GM21737 (cell line): ENCODE results near the gene CELSR1.
"Not testable (repeated sequence)": the region's sequence is repeated elsewhere in the genome, so short reads cannot be mapped to it uniquely, and the experiment has no call there.

Experiments
- ATAC-seq: cut with Tn5 transposase; IDR thresholded peaks from one replicate; pipeline ENCODE4 v1.9.1; 2021; ENCODE audit warnings: mild to moderate bottlenecking, moderate library complexity; ENCODE audit not compliant: unreplicated experiment

The CELSR1 gene

DNA sequence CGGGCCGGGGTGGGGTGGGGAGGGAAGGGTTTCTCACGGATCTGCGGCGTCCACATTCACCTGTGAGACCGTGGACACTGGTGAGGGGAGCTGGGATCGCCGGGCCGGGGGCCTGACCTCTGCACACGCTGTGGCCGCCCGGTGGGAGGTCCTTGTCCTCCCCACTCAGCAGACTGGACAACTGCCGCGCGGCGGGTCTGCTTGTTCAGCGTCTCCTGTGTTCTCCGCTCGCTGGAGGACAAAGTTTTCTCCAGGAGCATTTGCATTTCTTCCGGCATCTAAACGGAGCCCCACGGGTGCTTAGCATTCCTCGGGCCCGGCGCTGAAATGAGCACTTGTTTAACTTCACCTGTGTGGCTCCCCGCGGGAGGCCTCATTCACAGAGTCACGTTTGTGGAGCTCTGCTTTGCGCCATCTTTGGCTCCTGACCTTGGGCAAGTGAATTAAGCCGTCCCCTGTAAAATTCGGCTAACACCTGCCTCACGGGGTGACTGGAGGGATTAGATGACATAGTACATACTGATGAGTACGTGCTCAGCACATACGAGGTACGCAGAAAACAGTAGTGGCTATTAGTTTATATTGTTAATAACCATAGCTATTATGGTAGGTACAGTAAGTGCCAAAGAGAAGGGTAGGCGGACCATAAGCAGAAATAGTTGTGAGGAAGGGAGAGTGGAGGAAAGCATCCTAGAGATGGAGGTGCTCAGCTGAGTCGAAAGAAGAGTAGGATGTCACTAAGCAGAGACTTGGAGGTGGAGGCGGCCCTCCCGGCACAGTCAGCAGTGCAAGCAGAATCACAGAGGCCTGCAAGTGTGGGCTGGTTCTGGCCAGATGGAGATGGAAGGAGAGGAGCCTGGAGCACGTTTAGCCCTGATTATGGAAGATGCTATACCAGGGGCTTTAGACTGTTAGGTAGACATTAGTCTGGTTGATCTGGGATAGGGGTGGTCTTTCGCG lies 201.0 kb downstream of the CELSR1 start:
- ATAC-seq: peak; percentile 25

DNA sequence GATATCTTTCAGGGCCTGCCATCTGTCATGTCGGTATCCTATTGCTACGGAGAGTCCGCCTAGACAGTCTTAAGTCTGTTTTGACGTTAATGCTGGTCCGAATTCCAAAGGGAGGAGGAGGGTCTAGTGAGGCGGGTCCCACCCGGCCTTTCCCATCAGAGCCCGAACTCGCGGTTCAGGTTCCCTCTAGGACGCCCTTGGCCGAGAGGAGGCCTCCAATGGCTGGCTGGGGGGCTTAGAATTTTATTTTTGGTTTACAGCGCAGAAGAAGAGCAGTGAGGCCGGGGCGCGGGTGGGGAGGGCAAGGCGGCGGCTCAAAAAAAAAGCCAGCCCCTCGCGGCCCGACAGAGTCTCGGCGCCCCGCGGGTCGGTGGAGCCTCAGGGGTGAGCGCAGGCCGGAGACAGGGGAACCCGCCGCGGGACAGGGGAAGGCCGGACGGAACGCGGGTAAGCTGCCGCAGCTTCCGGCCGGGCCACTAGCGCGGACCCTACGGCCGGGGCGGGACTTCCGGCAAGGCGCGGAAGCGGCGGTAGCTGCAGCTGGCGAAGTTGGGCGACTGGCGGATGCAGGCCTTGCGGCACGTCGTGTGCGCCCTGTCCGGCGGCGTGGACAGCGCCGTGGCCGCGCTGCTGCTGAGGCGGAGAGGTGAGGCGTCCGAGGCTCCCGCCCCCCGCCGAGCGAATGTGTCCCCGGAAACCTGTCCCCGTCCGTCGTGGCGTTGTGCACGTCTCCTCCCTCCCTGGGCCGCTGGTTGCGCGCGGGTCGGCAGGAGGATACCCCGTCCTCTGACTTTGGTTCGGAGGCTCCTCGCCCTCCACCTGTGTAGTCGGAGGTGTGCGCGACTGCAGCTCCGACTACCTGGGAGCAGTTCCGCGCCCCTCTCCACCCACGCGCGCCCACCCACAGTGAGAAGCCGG lies 202.0 kb downstream of the CELSR1 start, which contains the start of gene TRMU:
TRMU (plus strand) TSS at position 514 of the 918 bp plus-strand sequence; CDS start at position 565, 51 bp downstream.
- peak; percentile 77 for ATAC-seq

DNA sequence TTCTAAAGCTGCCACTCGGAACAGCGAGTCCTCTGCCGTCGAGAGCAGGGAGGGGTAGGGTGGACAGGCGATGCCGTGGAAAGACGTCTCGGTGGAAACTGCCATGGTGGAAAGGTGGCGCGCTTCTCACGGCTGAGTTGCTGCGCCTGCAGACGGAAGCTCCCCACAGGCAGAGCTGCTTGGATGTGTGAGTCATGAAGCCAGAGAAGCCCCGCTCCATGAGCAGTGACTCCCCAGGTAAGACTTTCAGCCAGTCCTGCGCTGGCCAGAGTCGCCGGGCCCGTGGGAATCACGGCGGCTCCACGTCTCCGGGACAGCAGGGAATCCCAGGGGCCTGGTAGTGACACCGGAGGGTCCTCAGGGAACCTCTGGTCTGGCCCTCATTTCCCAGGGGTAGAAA lies 205.9 kb downstream of the CELSR1 start:
- ATAC-seq: no peak

DNA sequence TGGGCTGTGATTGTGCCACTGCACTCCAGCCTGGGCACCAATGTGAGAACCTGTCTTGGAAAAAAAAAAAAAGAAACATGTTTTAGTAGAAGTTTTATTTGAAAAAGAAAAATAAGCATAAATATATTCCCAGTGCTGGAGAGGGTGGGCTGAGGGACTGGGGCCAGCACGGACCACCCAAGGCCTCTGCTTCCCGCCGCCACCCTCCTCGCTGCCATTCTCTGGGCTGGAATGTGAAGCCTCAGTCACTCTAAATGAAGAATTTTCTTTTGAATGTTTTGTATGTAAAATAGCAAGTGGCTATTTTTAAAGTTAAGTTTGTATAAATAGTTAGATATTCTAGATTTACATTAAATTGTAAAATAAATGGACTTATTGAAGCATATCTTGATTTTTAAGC lies 207.0 kb downstream of the CELSR1 start:
- ATAC-seq: no peak

DNA sequence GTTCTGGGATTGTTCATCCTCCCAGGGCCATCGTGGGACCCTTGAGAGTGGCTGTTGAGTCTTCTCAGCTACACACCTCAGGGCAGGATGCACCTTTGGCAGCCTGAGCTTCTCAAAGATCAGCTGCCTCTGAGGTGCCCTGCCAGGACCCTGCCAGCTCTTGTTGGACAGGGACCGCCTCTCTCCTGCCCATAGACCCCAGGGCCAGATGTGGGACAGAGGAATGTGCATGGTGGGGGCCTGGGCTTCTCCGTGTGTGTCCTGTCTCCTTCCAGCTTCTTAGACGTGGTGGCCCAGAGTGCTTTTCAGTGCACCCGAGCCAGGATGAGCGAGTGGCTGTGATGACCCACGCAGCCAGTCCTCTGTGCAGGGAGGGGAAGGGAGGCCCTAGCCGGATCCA lies 207.8 kb downstream of the CELSR1 start:
- no peak for ATAC-seq

DNA sequence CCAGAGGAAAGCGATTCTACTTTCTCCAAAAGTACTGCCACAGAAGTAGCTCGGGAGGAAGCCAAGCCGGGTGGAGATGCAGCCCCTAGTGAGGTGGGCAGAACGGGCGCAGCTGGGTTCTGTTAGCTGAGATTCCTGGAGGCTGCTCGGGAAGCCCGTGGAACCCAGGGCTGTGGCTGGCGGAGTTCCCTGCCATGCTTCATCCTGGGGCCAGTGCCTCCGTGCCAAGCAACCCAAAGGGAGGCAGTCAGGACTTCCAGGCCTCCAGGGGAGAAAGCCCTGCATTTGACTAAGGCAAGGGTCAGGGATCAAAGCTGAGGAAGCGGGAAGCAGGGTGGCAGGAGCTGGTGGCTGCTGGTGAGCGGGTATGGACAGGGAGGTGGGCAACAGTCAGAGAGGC lies 208.6 kb downstream of the CELSR1 start:
- ATAC-seq: no peak

DNA sequence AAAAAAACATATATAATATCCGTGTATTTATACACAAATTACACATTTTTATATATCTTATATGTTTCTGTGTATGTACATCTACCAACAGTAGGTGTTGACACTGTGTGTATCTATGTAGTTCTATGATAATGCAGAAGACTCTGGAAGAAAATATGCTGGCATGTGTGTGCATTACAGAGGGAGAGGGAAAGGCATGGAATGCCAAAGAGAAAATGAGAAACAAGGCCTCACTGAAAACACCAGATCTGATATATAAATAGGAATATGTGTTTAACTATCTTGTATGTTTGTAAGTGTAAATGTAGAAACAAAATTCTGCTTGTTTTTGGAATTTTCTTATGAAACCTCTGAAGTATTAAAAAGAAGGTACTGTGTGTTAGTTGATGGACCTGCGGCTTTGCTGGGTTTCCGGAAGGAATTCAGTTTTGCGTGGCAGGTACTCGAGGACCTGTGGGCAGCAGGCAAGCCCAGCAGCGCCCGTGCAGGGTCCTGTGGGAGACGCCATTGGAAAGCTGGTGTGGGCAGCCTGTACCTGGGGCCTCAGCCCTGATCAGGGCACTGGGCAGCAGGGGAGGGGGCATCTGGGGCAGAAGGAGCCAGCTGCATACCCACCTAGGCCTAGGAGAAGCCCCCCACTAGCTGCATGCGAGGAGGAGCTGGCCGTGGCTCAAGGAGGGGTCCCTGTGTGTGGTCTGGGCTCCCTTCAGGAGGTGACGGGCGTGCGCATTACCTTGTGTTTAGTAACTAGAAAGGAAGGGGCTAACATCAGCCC lies 209.5 kb downstream of the CELSR1 start:
- ATAC-seq: no peak

DNA sequence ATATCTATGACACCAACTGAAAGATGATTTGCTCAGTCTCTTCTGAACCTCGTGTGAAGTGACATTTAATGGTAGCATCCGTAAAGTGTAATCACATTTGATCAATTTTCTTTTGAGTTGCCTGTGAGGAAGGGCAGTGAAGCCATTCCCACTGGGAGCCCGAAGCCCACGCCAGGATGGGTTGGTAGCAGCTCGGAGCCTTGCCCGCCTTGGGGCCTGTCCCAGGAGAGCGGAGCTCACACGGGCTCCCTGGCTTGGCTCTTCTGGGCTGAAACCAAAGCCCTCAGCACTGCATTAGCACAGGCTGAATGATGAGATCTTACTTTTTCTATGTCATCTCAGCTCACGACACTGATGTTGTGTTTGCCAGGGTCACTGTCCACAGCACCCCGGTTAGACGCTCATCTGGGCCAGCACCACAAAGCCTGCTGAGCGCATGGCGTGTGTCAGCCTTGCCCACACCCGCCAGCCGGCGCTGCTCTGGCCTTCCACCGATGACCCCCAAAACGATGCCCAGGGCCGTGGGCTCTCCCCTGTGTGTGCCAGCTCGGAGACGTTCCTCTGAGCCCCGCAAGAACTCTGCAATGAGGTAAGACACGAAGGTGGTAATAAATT lies 211.2 kb downstream of the CELSR1 start:
- ATAC-seq: no peak

DNA sequence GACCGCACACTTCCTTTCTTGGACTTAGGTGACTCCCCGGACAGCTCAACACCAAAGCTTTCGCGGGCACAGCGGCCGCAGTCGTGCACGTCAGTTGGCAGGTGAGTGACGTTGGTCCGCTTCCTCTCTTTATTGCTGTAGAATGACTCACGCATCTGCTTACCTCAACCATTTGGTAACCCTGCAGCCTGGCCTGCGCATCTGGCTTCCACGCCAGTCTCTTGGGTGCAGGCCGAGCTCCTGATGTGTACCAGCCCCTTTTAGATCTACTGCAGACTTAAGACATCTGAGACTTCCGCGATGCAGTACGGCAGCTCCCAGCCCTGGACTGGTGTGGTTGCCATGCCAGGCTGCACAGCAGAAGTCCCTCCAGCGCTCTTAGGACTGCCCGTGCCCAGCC lies 214.3 kb downstream of the CELSR1 start:
- no peak for ATAC-seq

DNA sequence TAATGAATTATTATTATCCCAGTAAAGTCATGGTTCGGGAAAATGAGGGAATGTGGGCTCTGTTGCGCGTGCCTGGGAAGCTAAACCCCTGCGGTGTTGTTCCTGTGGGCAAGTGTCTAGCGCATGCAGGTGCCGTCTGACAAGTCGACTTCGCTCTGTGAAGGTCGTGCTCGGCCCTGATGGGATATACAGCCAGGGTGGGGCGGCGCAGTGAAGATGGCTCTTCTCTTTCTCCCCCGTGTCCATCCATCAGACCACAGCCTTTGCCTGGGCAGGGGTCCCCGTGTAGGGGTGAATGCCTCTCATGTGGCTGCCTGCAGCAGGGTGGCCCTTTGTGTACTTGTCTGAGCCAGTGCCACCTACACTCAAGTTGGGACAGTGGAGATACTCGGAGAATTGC lies 214.7 kb downstream of the CELSR1 start:
- ATAC-seq: no peak

DNA sequence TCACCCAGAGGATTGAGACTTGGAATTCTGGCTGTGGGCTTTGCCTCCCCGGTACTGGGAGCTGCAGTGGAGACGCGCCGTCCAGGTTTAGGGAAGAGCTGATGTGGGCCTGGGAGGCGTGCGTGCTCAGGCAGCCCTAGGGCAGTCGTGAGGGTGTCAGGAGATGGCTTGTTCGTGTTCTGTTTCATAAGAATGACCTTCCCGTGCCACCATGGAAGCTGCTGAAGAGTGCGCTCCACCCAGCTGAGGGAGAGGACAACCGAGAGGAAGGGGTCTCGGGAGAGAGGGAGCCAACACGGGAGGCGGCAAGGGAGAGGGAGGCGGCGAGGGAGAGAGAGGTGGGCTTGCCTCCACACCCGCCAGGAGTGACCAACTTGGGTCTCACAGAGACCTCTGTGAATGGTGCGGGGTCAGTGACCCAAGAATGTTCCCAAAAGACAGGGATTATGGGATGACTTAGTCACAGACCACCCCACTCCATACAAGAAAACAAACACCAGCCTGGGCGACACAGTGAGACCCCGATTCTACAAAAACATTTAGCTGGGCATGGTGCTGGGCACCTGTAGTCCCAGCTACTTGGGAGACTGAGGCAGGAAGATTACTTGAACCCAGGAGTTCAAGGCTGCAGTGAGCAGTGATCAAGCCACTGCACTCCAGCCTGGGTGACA lies 216.6 kb downstream of the CELSR1 start:
- ATAC-seq: no peak

DNA sequence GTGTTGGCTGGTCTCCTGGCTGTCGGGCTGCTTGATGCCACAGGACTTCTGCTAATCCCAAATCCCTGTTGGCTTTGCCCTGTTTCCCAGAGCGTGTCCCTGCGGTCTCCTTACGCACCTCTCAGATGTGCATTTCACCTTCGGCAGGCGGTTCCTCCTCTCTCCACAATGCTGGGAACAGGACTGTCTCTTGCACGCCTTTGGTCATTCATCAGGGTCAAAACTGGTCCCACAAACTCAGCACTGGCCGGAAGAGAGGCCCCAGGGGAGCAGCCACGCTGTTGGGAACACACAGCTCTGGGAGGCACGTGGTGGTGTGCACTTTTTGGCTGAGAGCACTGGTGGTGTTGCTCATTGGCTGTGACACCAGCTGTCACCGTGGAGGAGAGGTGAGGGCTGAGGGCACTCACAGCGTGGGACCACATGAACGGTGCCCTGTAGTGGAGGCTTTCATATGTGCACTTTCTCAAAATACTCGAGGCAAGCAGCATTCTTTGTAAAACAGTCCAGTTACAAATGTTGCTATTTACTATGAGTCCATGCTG lies 217.2 kb downstream of the CELSR1 start:
- ATAC-seq: no peak

DNA sequence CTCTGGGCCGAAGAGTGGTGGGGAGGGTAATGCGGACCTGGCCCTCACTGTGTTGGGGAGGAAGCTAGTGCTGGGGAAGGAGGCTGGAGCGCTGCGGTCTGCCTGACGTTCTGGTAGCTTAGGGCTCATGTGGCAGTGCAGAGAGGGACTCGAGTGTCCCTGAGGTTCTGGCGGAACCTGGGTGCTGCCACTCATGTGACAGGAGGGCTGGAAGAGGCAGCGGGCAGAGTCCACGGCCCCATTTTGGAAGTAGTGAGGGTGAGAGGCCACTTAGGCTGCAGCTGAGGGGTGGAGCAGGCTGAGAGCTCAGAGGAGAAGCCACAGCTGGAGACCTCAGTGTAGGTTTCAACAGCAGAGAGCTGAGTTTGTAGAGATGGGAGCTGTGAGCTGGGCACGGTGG lies 218.1 kb downstream of the CELSR1 start:
- ATAC-seq: no peak

DNA sequence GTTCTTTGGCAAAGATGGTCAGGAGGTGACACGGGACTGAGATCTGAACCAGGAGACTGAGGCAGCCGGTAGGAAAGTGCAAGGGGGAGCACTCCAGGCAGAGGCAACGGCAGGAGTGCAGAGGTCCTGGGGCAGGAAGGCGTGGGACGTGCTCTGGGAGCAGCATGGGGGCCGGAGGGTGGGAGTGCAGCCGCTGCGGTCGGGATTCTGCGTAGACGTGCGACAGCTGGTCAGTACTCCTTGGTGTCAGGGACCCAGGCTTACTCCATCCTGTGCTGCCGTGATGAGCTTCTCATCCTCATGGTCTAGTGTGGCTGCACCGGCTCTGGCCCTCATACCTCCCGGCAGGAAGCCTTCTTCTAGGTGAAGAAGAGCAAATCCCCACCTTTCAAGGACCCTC lies 218.8 kb downstream of the CELSR1 start:
- no peak for ATAC-seq

DNA sequence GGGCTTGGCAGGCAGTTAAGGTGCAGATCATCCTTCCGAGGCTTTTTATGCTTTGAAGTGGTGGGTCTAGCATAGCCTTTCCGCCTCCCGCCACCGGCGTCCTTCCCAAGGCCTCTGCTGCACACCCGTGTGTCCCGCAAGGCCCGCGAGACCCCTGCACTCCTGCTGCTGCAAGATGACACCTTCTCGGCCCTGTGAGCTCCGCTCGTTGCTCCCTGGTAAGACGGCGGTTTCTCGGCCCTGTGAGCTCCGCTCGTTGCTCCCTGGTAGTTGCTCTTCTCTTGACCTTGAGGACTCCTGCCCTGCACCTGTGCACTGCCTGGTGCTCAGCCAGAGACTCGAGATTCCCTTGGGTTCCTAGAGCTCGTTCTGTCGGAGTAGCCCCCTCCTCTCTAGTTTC lies 219.8 kb downstream of the CELSR1 start:
- no peak for ATAC-seq

DNA sequence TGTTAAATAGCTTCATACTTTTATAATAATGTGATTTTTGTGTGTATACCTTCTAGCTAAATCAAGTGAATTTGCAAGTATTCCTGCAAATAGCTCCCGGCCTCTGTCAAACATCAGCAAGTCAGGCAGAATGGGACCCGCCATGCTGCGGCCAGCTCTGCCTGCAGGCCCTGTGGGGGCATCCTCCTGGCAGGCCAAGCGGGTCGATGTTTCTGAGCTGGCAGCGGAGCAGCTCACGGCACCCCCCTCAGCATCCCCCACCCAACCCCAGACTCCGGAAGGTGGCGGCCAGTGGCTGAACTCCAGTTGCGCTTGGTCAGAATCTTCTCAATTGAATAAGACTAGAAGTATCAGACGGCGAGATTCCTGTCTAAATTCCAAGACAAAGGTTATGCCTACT lies 221.4 kb downstream of the CELSR1 start:
- no peak for ATAC-seq

DNA sequence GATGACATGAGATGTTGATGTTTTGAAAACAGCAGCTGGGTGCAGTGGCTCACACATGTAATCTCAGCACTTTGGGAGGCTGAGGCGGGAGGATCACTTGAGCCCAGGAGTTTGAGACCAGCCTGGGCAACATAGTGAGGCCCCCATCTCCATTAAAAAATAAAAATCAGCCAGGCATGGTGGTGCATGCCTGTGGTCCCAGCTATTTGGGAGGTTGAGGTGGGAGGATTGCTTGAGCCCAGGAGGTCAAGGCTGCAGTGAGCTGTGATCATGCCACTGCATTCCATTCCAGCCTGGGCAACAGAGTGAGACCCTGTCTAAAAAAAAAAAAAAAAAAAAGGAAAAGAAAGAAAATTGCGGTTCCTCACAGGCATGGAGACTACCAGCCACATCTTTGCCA lies 224.6 kb downstream of the CELSR1 start:
- not testable (repeated sequence) for ATAC-seq

DNA sequence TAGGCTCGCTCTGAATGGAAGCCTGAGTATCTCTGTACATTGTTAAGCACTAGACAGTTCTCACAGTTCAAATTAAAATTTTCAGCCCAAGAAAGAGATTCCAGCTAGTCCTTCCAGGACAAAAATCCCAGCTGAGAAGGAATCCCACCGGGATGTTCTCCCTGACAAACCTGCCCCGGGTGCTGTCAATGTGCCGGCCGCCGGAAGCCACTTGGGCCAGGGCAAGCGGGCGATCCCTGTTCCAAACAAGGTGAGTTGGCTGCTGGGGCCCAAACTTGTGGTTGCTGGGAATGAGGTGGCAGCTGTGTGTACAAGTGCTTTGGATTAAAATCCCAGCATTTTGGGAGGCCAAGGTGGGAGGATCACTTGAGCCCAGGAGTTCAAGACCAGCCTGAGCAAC lies 225.4 kb downstream of the CELSR1 start:
- ATAC-seq: no peak
